H9 (cell line): ENCODE measurements around the gene SKAP1. TPM values are rescaled to one million over a fixed set of nuclear protein-coding genes. Genes with fewer than 3 reads are reported as not detected.

ENCODE experiments used
- DNase-seq: peaks from one replicate; pipeline ENCODE4 v3.0.0-alpha.2; 2017
- H2AFZ ChIP-seq: one replicate; pipeline ENCODE4 v1.6.1; 2013; ENCODE audit warnings: mild to moderate bottlenecking, low read length, control low read depth, moderate library complexity
- H2AK5ac ChIP-seq: 2 replicates; pipeline ENCODE4 v1.6.1; 2013; ENCODE audit warnings: low read length, control low read depth, mixed read lengths; ENCODE audit not compliant: insufficient read length
- H2BK120ac ChIP-seq: one replicate; pipeline ENCODE4 v1.6.1; 2013; ENCODE audit warnings: low read depth, mild to moderate bottlenecking, low read length, control low read depth, inconsistent platforms; ENCODE audit not compliant: poor library complexity, severe bottlenecking
- H2BK12ac ChIP-seq: 2 replicates; pipeline ENCODE4 v1.6.1; 2013; ENCODE audit warnings: low read length, control low read depth, mixed read lengths, low read depth; ENCODE audit not compliant: insufficient read length
- H2BK15ac ChIP-seq: 2 replicates; pipeline ENCODE4 v1.6.1; 2013; ENCODE audit warnings: low read depth, low read length, control low read depth
- H2BK20ac ChIP-seq: one replicate; pipeline ENCODE4 v1.6.1; 2013; ENCODE audit warnings: low read depth, mild to moderate bottlenecking, low read length, control low read depth, inconsistent platforms; ENCODE audit not compliant: poor library complexity, severe bottlenecking
- H2BK5ac ChIP-seq: 2 replicates; pipeline ENCODE4 v1.6.1; 2013; ENCODE audit warnings: low read length, control low read depth, mixed read lengths; ENCODE audit not compliant: insufficient read length
- H3K14ac ChIP-seq: 2 replicates; pipeline ENCODE4 v1.6.1; 2013; ENCODE audit warnings: low read length, control low read depth; ENCODE audit not compliant: insufficient read depth
- H3K18ac ChIP-seq: 2 replicates; pipeline ENCODE4 v1.6.1; 2013; ENCODE audit warnings: low read depth, mild to moderate bottlenecking, mixed read lengths, low read length, control low read depth; ENCODE audit not compliant: insufficient read length
- H3K23ac ChIP-seq: 2 replicates; pipeline ENCODE4 v1.6.1; 2013; ENCODE audit warnings: low read length, control low read depth, mixed read lengths, low read depth; ENCODE audit not compliant: insufficient read length
- H3K23me2 ChIP-seq: 2 replicates; pipeline ENCODE4 v1.6.1; 2013; ENCODE audit warnings: low read depth, mild to moderate bottlenecking, mixed read lengths, low read length, control low read depth; ENCODE audit not compliant: insufficient read length, poor library complexity, severe bottlenecking
- H3K27ac ChIP-seq: 2 replicates; pipeline ENCODE4 v1.5.1; 2013; ENCODE audit warnings: low read length, control low read depth, mixed read lengths, low read depth; ENCODE audit not compliant: insufficient read length
- H3K27me3 ChIP-seq: 2 replicates; pipeline ENCODE4 v1.6.1; 2013; ENCODE audit warnings: low read length, control low read depth, inconsistent platforms; ENCODE audit not compliant: insufficient read depth
- H3K4ac ChIP-seq: 2 replicates; pipeline ENCODE4 v1.6.1; 2013; ENCODE audit warnings: low read depth, mild to moderate bottlenecking, control low read depth, inconsistent platforms, low read length, moderate library complexity
- H3K4me1 ChIP-seq: 2 replicates; pipeline ENCODE4 v1.6.1; 2013; ENCODE audit warnings: low read length, control low read depth, inconsistent platforms; ENCODE audit not compliant: insufficient read depth
- H3K4me2 ChIP-seq: 2 replicates; pipeline ENCODE4 v1.6.1; 2013; ENCODE audit warnings: low read length, control low read depth, mixed read lengths; ENCODE audit not compliant: insufficient read length, insufficient read depth
- H3K56ac ChIP-seq: 2 replicates; pipeline ENCODE4 v1.6.1; 2013; ENCODE audit warnings: low read depth, mild to moderate bottlenecking, mixed read lengths, low read length, control low read depth; ENCODE audit not compliant: insufficient read length
- H3K79me1 ChIP-seq: 2 replicates; pipeline ENCODE4 v1.6.1; 2013; ENCODE audit warnings: low read depth, mild to moderate bottlenecking, moderate library complexity, low read length, control low read depth, inconsistent platforms; ENCODE audit not compliant: insufficient read depth, poor library complexity, severe bottlenecking
- H3K79me2 ChIP-seq: 2 replicates; pipeline ENCODE4 v1.6.1; 2013; ENCODE audit warnings: low read length, control low read depth, inconsistent platforms; ENCODE audit not compliant: insufficient read depth
- H3K9ac ChIP-seq: 2 replicates; pipeline ENCODE4 v1.6.1; 2013; ENCODE audit warnings: low read length, control low read depth, mixed read lengths; ENCODE audit not compliant: insufficient read length; ENCODE audit errors: extremely low read depth
- H3K9me3 ChIP-seq: one replicate; pipeline ENCODE4 v1.6.1; 2013; ENCODE audit warnings: low read depth, low read length, inconsistent platforms; ENCODE audit not compliant: control insufficient read depth
- H3T11ph ChIP-seq: one replicate; pipeline ENCODE4 v1.6.1; 2013; ENCODE audit warnings: mild to moderate bottlenecking, low read length, control low read depth, inconsistent platforms
- H4K20me1 ChIP-seq: one replicate; pipeline ENCODE4 v1.6.1; 2013; ENCODE audit not compliant: control insufficient read depth, insufficient read length, insufficient read depth
- H4K5ac ChIP-seq: 2 replicates; pipeline ENCODE4 v1.6.1; 2013; ENCODE audit warnings: low read depth, mild to moderate bottlenecking, mixed read lengths, low read length, control low read depth; ENCODE audit not compliant: insufficient read length
- H4K8ac ChIP-seq: replicated peaks from 2 replicates; pipeline ENCODE4 v1.6.1; 2013; ENCODE audit warnings: low read length, control low read depth, mixed read lengths, low read depth; ENCODE audit not compliant: insufficient read length
- H4K91ac ChIP-seq: 2 replicates; pipeline ENCODE4 v1.6.1; 2013; ENCODE audit warnings: low read depth, mild to moderate bottlenecking, moderate library complexity, mixed read lengths, low read length, control low read depth; ENCODE audit not compliant: insufficient read length
- H3K27ac Mint-ChIP-seq, 3 experiments: 2 replicates in 2 of 3; 3 replicates in 1 of 3; pipeline ENCODE4 v1.8.0; 2020 to 2021; ENCODE audit warnings: mixed read lengths in 3 of 3, mild to moderate bottlenecking in 1 of 3, moderate library complexity in 1 of 3
- H3K27me3 Mint-ChIP-seq: 2 replicates; pipeline ENCODE4 v1.8.0; 2021; ENCODE audit warnings: low read depth, mild to moderate bottlenecking, moderate library complexity, mixed read lengths
- H3K36me3 Mint-ChIP-seq, 3 experiments: 2 replicates in 2 of 3; 3 replicates in 1 of 3; pipeline ENCODE4 v1.8.0; 2020 to 2021; ENCODE audit warnings: low read depth in 3 of 3, mixed read lengths in 3 of 3; ENCODE audit not compliant: insufficient read depth in 1 of 3
- H3K4me1 Mint-ChIP-seq, 2 experiments: 2 replicates each; pipeline ENCODE4 v1.8.0; 2020; ENCODE audit warnings: mixed read lengths in 2 of 2
- H3K4me3 Mint-ChIP-seq, 2 experiments: 2 replicates in 1 of 2; 3 replicates in 1 of 2; pipeline ENCODE4 v1.8.0; 2020 to 2021; ENCODE audit warnings: mild to moderate bottlenecking in 2 of 2, mixed read lengths in 2 of 2, moderate library complexity in 1 of 2
- H3K9me3 Mint-ChIP-seq, 2 experiments: 2 replicates in 1 of 2; 3 replicates in 1 of 2; pipeline ENCODE4 v1.8.0; 2020; ENCODE audit warnings: mild to moderate bottlenecking in 2 of 2, mixed read lengths in 2 of 2, moderate library complexity in 1 of 2
- CTCF ChIP-seq: fragments of 200-600 bp; sonication (generic); conservative IDR thresholded peaks from 3 replicates; pipeline ENCODE4 v1.8.0; 2021; ENCODE audit warnings: antibody characterized with exemption, mild to moderate bottlenecking
- WGBS: extraction: QIAGEN DNeasy Blood & Tissue Kit; methylation state at CpG from one replicate; pipeline ENCODE4 v1.1.7; 2013; ENCODE audit warnings: missing lambda C conversion rate, low lambda C conversion rate, mixed read lengths; ENCODE audit not compliant: insufficient read length; ENCODE audit errors: extremely low coverage; 5-methylcytosine and 5-hydroxymethylcytosine counted together
- total RNA-seq: library from RNA; stranded (reverse); gene quantifications from 2 replicates; pipeline ENCODE4 v1.2.1, GENCODE V29; 2021

The SKAP1 gene
- total RNA-seq, 1 experiment from 2014 or later = not detected

- H3K9me3 ChIP-seq = no peaks in the 10 kb centered on the region
- H4K5ac ChIP-seq = no peak overlapping the region
- H4K91ac ChIP-seq = no peak overlapping the region
- no peak overlapping the region for H2AFZ ChIP-seq
- no peak overlapping the region for H2BK5ac ChIP-seq
- H3K9ac ChIP-seq = no peak overlapping the region
- H3K4ac ChIP-seq = no peak overlapping the region
- H3K56ac ChIP-seq = no peak overlapping the region
- no peak overlapping the region for H2BK20ac ChIP-seq
- no CpG with 5 or more reads among the region's 4 CpGs for WGBS
- no peaks in the 10 kb centered on the region for H3K4me1 ChIP-seq
- Mint-ChIP-seq H3K27me3 (peaks cover 70% of the 10 kb centered on the region), H3K36me3 (no peaks in the 10 kb centered on the region), H3K9me3 (no peaks in the 10 kb centered on the region), H3K27ac (no peak overlapping the region), H3K4me1 (peaks cover 0 to 3% of the 10 kb centered on the region in 2 experiments; a peak in 2 of 4 replicates), H3K4me3 (no peak overlapping the region)
- no peak overlapping the region for H2BK120ac ChIP-seq
- H3K4me2 ChIP-seq = no peak overlapping the region
- H3K79me2 ChIP-seq = no peaks in the 10 kb centered on the region
- no peaks in the 10 kb centered on the region for H3K23me2 ChIP-seq
- no peak overlapping the region for H3K23ac ChIP-seq
- no peaks in the 10 kb centered on the region for H4K20me1 ChIP-seq
- H3K79me1 ChIP-seq = no peaks in the 10 kb centered on the region
- no peak overlapping the region for H3T11ph ChIP-seq
- no peak for TF ChIP-seq CTCF
- no peak for DNase-seq
- no peak overlapping the region for H2BK12ac ChIP-seq
- H3K14ac ChIP-seq = no peak overlapping the region
- no peak overlapping the region for H2BK15ac ChIP-seq
- no peak overlapping the region for H3K18ac ChIP-seq
- no peaks in the 10 kb centered on the region for H3K27me3 ChIP-seq
- H2AK5ac ChIP-seq = no peak overlapping the region
- H3K27ac ChIP-seq = no peak overlapping the region
- H4K8ac ChIP-seq = no peak overlapping the region
Measured at GRCh38 chr17:48441862-48442261, 11.8 kb upstream of the SKAP1 start.
